ENCODE results near the gene FGL2. TPM values are rescaled to one million over a fixed set of nuclear protein-coding genes. Genes with fewer than 3 reads are reported as not detected.

FGL2 gene
- total RNA-seq, 2 donors from 2014 or later: 6.3 to 11.7 TPM

DNA sequence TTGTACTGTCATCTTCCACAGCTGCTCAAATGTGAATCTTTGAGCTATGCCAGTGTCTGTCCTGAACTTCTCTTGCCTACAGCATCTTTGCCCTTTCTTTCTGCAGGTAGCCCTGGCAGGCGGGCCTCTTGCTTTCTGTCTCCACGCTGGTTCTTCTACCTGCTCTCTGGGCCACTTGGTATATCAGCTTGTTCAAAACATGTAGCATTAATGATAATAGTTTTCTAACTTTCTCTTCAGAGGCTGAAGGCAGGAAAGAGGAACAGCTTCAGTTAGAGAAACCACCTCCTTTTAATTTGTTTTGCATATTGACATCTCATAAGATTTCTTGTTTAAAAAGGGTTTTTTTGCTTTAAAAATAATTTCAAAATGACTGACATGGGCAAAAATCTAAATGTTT lies 923 bp upstream of the FGL2 start:
- Histone ChIP-seq H3K27ac (no peak overlapping the region), H3K4me1 (replicated peaks) (peaks cover 3% of the 10 kb centered on the region), H3K36me3 (no peaks in the 10 kb centered on the region), H3K4me3 (no peak overlapping the region), H3K9me3 (no peaks in the 10 kb centered on the region), H3K27me3 (replicated peaks; ENCODE audit: insufficient read depth) (no peaks in the 10 kb centered on the region)
- DNase-seq (ENCODE audit: low spot score): no peak
- no peak for TF ChIP-seq POLR2A (IDR thresholded peaks at IDR 0.05)
- no peak for TF ChIP-seq POLR2AphosphoS5 (IDR thresholded peaks at IDR 0.05)
- TF ChIP-seq, protein P1, sequence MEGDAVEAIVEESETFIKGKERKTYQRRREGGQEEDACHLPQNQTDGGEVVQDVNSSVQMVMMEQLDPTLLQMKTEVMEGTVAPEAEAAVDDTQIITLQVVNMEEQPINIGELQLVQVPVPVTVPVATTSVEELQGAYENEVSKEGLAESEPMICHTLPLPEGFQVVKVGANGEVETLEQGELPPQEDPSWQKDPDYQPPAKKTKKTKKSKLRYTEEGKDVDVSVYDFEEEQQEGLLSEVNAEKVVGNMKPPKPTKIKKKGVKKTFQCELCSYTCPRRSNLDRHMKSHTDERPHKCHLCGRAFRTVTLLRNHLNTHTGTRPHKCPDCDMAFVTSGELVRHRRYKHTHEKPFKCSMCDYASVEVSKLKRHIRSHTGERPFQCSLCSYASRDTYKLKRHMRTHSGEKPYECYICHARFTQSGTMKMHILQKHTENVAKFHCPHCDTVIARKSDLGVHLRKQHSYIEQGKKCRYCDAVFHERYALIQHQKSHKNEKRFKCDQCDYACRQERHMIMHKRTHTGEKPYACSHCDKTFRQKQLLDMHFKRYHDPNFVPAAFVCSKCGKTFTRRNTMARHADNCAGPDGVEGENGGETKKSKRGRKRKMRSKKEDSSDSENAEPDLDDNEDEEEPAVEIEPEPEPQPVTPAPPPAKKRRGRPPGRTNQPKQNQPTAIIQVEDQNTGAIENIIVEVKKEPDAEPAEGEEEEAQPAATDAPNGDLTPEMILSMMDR (IDR thresholded peaks at IDR 0.05): no peak
- 91% methylated on average over 2 of the region's 2 CpGs for WGBS
- intact Hi-C loops (cut with DNase I): no loop called here

DNA sequence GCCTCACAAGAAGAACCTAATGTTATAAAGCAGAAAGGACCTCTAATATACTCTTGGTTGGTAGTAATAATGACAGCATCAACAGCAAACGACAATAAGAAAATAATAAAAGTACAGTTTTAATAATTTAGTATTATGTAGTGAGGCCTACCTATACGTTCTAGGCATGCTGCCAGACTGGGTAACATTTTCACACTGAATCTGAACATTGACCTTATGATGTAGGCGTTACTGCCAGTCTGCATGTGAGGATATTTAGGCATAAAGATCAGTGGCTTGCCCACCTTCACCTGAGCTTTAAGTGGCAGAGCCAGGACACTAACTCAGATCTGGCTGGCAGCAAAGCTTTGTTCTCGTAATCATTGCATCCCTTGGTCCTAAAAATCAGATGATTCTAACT lies 2.5 kb downstream of the FGL2 start:
- intact Hi-C loops (cut with DNase I): no loop called here
- Histone ChIP-seq H3K4me1 (replicated peaks) (peaks cover 3% of the 10 kb centered on the region), H3K27ac (no peak overlapping the region), H3K36me3 (no peaks in the 10 kb centered on the region), H3K4me3 (no peak overlapping the region), H3K9me3 (no peaks in the 10 kb centered on the region), H3K27me3 (replicated peaks; ENCODE audit: insufficient read depth) (no peaks in the 10 kb centered on the region)
- TF ChIP-seq, protein P1 (IDR thresholded peaks at IDR 0.05): no peak
- TF ChIP-seq POLR2A (IDR thresholded peaks at IDR 0.05): no peak
- no peak for TF ChIP-seq POLR2AphosphoS5 (IDR thresholded peaks at IDR 0.05)
- DNase-seq (ENCODE audit: low spot score): no peak
- 89% methylated on average over 4 of the region's 4 CpGs for WGBS

DNA sequence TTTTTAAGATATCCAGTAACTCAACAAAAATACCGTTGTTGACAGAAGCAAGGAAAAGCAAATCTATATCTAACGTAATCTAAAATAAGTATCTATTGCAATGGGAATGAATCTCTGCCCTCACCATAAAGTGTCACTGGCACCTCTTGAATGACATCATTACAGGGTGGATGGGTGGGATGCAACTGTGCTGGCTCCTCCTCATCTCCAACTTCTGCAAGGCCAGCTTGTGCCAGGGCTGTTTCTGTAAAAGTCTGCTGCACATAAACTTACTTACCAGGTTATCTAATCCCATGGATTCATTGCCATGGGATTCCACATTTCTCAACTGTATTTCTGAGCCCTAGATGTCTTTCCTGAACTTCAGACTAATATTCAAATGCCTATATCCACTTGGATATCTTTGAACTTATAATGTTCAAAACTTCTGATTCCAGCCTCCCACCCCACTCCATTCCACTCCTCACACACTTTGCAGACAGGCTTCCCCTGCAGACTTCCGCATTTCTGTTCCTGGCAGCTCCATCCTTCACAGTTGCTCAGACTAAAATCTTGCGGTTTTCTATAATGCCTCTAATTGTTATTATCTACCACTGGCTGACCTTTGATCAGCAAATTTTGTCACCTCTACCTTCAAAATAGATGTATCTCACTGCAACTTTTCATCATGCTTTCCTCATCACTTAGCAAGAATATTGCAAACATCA lies 10.7 kb downstream of the FGL2 start:
- TF ChIP-seq POLR2AphosphoS5 (IDR thresholded peaks at IDR 0.05): no peak
- no peak for TF ChIP-seq POLR2A (IDR thresholded peaks at IDR 0.05)
- TF ChIP-seq, protein P1 (IDR thresholded peaks at IDR 0.05): no peak
- Histone ChIP-seq H3K9me3 (no peaks in the 10 kb centered on the region), H3K36me3 (no peaks in the 10 kb centered on the region), H3K27ac (no peak overlapping the region), H3K4me3 (no peak overlapping the region), H3K4me1 (replicated peaks) (no peaks in the 10 kb centered on the region), H3K27me3 (replicated peaks; ENCODE audit: insufficient read depth) (no peaks in the 10 kb centered on the region)
- no peak for DNase-seq (ENCODE audit: low spot score)
- WGBS: 86% methylated on average over 4 of the region's 4 CpGs
- intact Hi-C loops (cut with DNase I): no loop called here

DNA sequence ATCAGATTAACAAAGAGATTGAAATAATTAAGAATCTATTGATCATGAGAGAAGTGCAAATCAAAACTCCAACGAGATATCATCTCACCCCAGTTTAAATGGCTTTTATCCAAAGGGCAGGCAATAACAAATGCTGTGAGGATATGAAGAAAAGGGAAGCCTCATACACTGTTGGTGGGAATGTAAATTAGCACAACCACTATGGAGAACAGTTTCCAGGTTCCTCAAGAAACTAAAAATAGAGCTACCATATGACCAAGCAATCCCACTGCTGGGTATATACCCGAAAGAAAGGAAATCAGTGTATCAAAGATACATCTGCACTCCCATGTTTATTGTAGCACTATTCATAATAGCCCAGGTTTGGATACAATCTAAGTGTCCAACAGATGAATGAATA lies 13.8 kb downstream of the FGL2 start:
- Histone ChIP-seq H3K36me3 (no peaks in the 10 kb centered on the region), H3K4me3 (no peak overlapping the region), H3K27me3 (replicated peaks; ENCODE audit: insufficient read depth) (no peaks in the 10 kb centered on the region), H3K4me1 (replicated peaks) (no peaks in the 10 kb centered on the region), H3K27ac (no peak overlapping the region), H3K9me3 (no peaks in the 10 kb centered on the region)
- intact Hi-C loops (cut with DNase I): no loop called here
- no peak for TF ChIP-seq POLR2A (IDR thresholded peaks at IDR 0.05)
- TF ChIP-seq POLR2AphosphoS5 (IDR thresholded peaks at IDR 0.05): no peak
- TF ChIP-seq, protein P1 (IDR thresholded peaks at IDR 0.05): no peak
- 85% methylated on average over 2 of the region's 2 CpGs for WGBS
- no peak for DNase-seq (ENCODE audit: low spot score)

DNA sequence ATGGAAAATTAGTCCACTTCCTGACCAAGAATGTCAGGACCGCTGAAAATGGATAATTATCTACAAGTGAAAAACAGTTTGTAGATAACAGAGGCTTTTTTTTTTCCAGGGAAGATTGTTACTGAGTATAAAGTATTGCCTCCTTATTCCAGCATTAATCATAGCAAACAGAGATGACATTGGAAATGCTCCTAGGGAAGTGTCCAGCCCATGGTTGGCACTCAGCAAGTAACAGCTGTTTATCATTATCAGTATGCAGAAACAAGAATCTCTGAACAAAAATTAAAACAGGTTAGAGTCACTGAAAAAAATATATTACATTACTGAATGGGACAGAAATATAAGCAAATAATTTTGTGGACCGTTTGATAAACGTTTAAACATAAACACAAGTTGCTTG lies 14.6 kb downstream of the FGL2 start:
- H3K27ac ChIP-seq: no peak overlapping the region

More for the DNA sequence above, 14.6 kb downstream of the FGL2 start:
- no peaks in the 10 kb centered on the region for H3K36me3 ChIP-seq
- no peak overlapping the region for H3K4me3 ChIP-seq
- WGBS: 63% methylated on average over 3 of the region's 3 CpGs
- no peaks in the 10 kb centered on the region for H3K9me3 ChIP-seq
- DNase-seq (ENCODE audit: low spot score): no peak
- TF ChIP-seq POLR2AphosphoS5 (IDR thresholded peaks at IDR 0.05) (no peak), POLR2A (IDR thresholded peaks at IDR 0.05) (no peak)
- TF ChIP-seq, protein P1 (IDR thresholded peaks at IDR 0.05): no peak
- intact Hi-C loops (cut with DNase I): no loop called here
- H3K4me1 ChIP-seq (replicated peaks): no peaks in the 10 kb centered on the region
- H3K27me3 ChIP-seq (replicated peaks; ENCODE audit: insufficient read depth): no peaks in the 10 kb centered on the region
